ENCODE measurements around the gene TSC22D3. TPM values are rescaled to one million over a fixed set of nuclear protein-coding genes. Genes with fewer than 3 reads are reported as not detected.

Gene TSC22D3
- total RNA-seq, 1 donor from 2014 or later = 289 TPM

DNA sequence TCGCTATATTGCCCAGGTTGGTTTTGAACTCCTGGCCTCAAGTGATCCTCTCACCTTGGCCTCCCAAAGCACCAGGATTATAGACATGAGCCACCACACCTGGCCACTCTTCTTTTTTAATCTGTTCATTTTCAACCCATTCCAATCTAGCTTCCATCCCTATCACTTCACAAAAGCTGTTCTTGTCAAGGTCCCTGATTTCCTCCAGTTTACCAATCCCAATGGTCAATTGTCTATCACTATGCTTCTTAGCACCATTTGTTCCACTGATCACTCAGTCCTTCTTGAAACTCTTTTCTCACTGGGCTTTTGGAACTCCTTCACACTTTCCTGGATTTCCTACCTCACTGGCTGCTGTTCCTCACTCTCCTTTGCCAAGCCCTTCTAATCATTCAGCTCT is 108.7 kb downstream of the TSC22D3 start:
- no peak for DNase-seq (ENCODE audit: low spot score)

Other genes starting within 250 kb of the TSC22D3 start
- 27.6 TPM for gene PRPS1, start 147.3 kb downstream of the TSC22D3 start, total RNA-seq
- gene NCBP2L, start 1.9 kb upstream of the TSC22D3 start, total RNA-seq = not detected
- gene MID2, start 50.1 kb upstream of the TSC22D3 start, total RNA-seq = 23.4 TPM
- gene TEX13B, start 206.6 kb upstream of the TSC22D3 start, total RNA-seq = not detected

All from mesenteric fat pad (tissue), 1 donor.